Skeletal muscle satellite cell (primary cell): ENCODE results near the gene LTBP1.
A peak's percentile ranks its signal among the peaks of the same experiment; 100 is the strongest.
"Not testable (repeated sequence)": the region's sequence is repeated elsewhere in the genome, so short reads cannot be mapped to it uniquely, and the experiment has no call there.

Source experiments
- H3K27me3 ChIP-seq: 2 replicates; pipeline ENCODE4 v1.7.0; 2013; ENCODE audit warnings: low read length; ENCODE audit not compliant: control insufficient read depth, insufficient read depth
- H3K36me3 ChIP-seq: 2 replicates; pipeline ENCODE4 v1.7.0; 2013; ENCODE audit warnings: mild to moderate bottlenecking, control low read depth, low read length; ENCODE audit not compliant: insufficient read depth
- H3K4me1 ChIP-seq: 2 replicates; pipeline ENCODE4 v1.7.0; 2013; ENCODE audit warnings: low read length; ENCODE audit not compliant: control insufficient read depth, insufficient read depth
- H3K4me2 ChIP-seq: 2 replicates; pipeline ENCODE4 v1.7.0; 2013; ENCODE audit warnings: mild to moderate bottlenecking, low read length
- H3K4me3 ChIP-seq: 2 replicates; pipeline ENCODE4 v1.7.0; 2013; ENCODE audit warnings: low read length
- H3K9ac ChIP-seq: 2 replicates; pipeline ENCODE4 v1.7.0; 2013; ENCODE audit warnings: mild to moderate bottlenecking, low read depth, low read length, moderate library complexity
- H3K9me3 ChIP-seq: replicated peaks from 2 replicates; pipeline ENCODE4 v1.7.0; 2013; ENCODE audit warnings: mild to moderate bottlenecking, control low read depth, low read length

LTBP1 gene

DNA sequence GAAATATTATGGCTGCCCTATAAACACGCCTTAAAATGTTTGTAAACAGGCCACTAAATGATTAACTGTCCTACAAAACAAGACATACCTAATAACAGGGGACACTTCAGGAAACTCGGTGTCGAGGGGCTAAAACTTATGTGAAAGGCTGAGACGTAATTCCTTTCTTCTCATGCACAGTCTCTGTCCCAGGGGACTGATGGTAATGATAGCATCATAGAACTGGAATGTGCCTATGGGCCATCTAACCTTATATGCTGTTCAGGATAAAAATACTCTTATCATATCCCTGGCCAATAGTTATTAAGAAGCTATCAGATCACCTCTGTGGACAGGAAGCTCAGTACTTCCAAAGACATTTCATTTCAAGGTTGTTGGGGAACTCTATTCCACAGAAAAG, 277.1 kb downstream of the LTBP1 start:
- peaks cover 40% of the 10 kb centered on the region for H3K4me1 ChIP-seq

DNA sequence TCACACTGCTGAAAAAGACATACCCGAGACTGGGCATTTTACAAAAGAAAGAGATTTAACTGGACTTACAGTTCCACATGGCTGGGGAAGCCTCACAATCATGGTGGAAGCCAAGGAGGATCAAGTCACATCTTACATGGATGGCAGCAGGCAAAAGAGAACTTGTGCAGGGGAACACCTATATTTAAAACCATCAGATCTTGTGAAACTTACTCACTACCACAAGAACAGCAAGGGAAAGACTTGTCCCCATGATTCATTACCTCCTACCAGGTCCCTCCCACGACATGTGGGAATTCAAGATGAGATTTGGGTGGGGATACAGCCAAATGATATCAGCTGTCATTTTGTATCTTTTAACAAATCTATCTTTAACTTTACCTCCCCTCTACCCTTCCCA, 278.6 kb downstream of the LTBP1 start:
- no peak overlapping the region for H3K9ac ChIP-seq
- H3K4me3 ChIP-seq: no peak overlapping the region
- H3K36me3 ChIP-seq: peaks cover 41% of the 10 kb centered on the region
- H3K4me1 ChIP-seq: peaks cover 41% of the 10 kb centered on the region
- no peak overlapping the region for H3K4me2 ChIP-seq
- no peaks in the 10 kb centered on the region for H3K9me3 ChIP-seq
- no peaks in the 10 kb centered on the region for H3K27me3 ChIP-seq

More for the DNA sequence above, 277.1 kb downstream of the LTBP1 start:
- H3K27me3 ChIP-seq: no peaks in the 10 kb centered on the region
- H3K9me3 ChIP-seq: no peaks in the 10 kb centered on the region
- H3K4me2 ChIP-seq: no peak overlapping the region
- H3K9ac ChIP-seq: no peak overlapping the region
- no peak overlapping the region for H3K4me3 ChIP-seq
- H3K36me3 ChIP-seq: peaks cover 49% of the 10 kb centered on the region

DNA sequence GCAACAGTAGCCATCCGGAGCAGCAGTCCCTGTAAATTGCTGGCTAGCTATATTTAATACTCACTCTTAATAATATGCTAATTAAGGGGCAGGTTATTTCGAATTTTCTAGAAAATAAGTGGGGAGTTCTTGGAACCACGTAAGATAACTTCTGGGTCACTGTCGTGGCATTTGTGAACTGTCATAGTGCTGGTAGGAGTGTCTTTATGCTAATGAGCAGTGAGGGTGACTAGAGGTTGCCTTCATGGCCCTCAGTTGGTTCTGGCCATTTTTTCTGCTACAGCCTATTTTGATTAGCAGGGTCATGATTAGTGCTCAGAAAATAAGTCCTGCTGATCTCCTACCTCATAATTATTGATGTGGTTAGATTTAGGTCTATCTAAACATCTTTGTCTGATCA, 279.8 kb downstream of the LTBP1 start:
- peaks cover 32% of the 10 kb centered on the region for H3K36me3 ChIP-seq
- peaks cover 49% of the 10 kb centered on the region for H3K4me1 ChIP-seq
- no peaks in the 10 kb centered on the region for H3K27me3 ChIP-seq
- H3K4me3 ChIP-seq: no peak overlapping the region
- no peak overlapping the region for H3K4me2 ChIP-seq
- H3K9me3 ChIP-seq: no peaks in the 10 kb centered on the region
- H3K9ac ChIP-seq: no peak overlapping the region

DNA sequence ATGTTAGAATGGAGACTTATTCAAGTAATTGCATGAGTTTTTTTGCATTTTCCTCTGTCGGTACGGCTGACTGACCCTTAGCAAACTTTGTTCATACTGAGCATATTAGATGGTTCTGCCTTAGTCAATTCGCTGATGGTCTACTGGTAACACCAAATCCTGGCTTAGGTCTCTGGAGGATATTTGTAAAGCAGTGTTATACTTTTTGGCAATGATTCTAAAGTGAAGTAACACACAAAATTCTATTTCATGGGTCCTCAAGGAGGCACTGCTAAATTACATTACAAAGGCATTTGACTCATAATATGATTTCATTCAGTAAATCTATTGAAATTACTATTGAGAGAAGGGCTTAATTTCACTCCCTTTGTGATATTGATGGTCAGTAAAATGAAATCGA, 282.9 kb downstream of the LTBP1 start:
- H3K36me3 ChIP-seq: peaks cover 24% of the 10 kb centered on the region

DNA sequence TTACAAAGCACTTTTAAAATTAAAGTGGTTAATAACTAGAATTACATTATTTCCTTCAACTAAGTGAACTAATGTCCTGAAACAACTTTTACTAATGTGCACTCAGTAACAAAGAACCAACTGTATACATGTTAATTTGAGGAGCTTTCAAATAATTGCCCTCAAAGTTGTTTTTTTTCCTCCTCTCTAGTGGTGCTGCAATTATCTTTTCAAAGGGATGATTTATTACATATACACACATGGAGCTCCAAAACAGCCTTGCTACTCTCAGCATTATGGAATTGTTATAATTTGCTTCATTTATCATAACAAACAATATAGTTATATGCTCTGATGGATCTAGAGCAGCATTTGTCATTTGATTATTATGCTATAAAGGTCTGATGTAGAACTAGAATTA, 283.4 kb downstream of the LTBP1 start:
- Histone ChIP-seq H3K4me1 (peaks cover 49% of the 10 kb centered on the region), H3K36me3 (peaks cover 19% of the 10 kb centered on the region), H3K27me3 (no peaks in the 10 kb centered on the region)

More for the DNA sequence above, 282.9 kb downstream of the LTBP1 start:
- Histone ChIP-seq H3K9ac (peak overlapping the region; percentile 62), H3K4me1 (peaks cover 49% of the 10 kb centered on the region), H3K9me3 (no peaks in the 10 kb centered on the region), H3K27me3 (no peaks in the 10 kb centered on the region), H3K4me3 (no peak overlapping the region), H3K4me2 (no peak overlapping the region)

DNA sequence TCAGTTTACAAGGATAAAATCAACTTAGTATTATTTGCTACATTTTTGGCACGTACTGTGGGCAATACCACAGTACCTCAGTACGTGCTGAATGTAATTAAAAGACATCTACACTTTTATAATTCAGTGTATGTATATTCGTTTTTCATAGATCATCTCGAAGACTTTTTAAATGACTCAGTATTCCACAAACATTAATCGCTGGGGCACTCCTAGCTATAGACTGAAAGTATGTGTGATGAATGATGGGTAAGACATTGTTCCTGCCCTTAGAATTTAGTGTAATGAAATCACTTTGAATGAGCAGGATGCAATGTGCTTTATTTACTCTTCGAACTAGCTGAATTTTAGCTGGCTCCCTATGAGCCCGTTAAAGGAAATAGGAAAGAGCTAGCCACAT, 284.1 kb downstream of the LTBP1 start:
- Histone ChIP-seq H3K9me3 (no peaks in the 10 kb centered on the region), H3K4me3 (no peak overlapping the region), H3K9ac (peak overlapping the region; percentile 62), H3K4me2 (no peak overlapping the region), H3K27me3 (no peaks in the 10 kb centered on the region), H3K36me3 (peaks cover 12% of the 10 kb centered on the region), H3K4me1 (peaks cover 44% of the 10 kb centered on the region)

More for the DNA sequence above, 283.4 kb downstream of the LTBP1 start:
- Histone ChIP-seq H3K9me3 (no peaks in the 10 kb centered on the region), H3K9ac (peak overlapping the region; percentile 62), H3K4me3 (no peak overlapping the region), H3K4me2 (no peak overlapping the region)

DNA sequence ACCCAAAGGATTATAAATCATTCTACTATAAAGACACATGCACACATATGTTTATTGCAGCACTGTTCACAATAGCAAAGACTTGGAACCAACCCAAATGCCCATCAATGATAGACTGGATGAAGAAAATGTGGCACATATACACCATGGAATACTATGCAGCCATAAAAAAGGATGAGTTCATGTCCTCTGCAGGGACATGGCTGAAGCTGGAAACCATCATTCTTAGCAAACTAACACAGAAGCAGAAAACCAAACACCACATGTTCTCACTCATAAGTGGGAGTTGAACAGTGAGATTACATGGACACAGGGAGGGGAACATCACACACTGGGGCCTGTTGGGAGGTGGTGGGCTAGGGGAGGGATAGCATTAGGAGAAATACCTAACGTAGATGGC, 288.8 kb downstream of the LTBP1 start:
- H3K4me3 ChIP-seq, H3K27me3 ChIP-seq, H3K36me3 ChIP-seq, H3K9me3 ChIP-seq, H3K4me2 ChIP-seq: not testable (repeated sequence)
- peak overlapping the region; percentile 59 for H3K9ac ChIP-seq
- H3K4me1 ChIP-seq: peaks cover 51% of the 10 kb centered on the region

DNA sequence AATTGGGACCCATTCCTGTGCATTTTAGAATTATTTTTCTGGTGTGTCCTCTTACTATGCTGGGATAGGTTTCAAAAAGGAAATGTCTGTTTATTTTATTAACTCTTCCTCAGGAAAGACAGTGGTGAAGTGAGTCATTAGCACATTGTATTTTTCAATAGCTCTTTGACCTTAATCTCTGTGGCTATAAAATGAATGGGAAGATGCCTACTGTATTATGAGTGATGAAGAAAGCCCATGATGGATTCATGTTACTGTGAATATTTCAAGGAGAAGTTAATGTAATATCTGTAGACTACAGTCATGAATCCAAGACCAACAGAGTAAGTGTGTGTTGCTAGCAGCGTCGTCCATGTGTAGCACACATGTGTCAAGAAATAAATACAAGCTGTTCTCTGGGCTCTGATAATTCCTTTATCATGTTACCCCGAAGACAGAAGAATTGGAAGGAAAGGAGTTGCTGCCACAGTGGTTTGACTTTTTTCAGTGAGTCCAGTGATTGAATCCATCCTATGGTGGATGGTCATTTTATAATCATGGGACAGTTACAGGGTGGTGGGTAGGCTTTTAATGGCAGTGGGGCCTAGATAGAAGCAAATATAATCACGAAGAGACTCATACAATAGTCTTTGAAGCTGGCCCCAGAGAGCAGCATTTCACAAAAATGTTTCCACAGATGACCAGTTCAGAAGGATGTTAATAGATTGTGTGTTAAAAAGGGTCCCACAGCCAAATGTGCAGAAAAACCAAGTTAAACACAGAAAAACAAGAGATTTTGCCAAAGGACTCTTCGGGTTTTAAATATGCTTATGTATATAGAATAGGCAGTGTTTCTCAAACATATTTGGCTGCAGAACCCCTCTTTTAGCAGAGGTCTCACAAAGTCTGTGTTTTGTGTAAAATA, 290.0 kb downstream of the LTBP1 start:
- Histone ChIP-seq H3K4me1 (peaks cover 42% of the 10 kb centered on the region), H3K27me3 (no peaks in the 10 kb centered on the region), H3K4me2 (peak overlapping the region; percentile 1), H3K9me3 (no peaks in the 10 kb centered on the region), H3K9ac (peak overlapping the region; percentile 80), H3K36me3 (peaks cover 7% of the 10 kb centered on the region), H3K4me3 (no peak overlapping the region)

- peaks cover 2% of the 10 kb centered on the region for H3K36me3 ChIP-seq
- no peak overlapping the region for H3K4me3 ChIP-seq
- peak overlapping the region; percentile 81 for H3K9ac ChIP-seq
- no peaks in the 10 kb centered on the region for H3K9me3 ChIP-seq
- peaks cover 56% of the 10 kb centered on the region for H3K4me1 ChIP-seq
- no peaks in the 10 kb centered on the region for H3K27me3 ChIP-seq
- peak overlapping the region; percentile 6 for H3K4me2 ChIP-seq
Measured at GRCh38 chr2:33238111-33238510, 291.4 kb downstream of the LTBP1 start.

DNA sequence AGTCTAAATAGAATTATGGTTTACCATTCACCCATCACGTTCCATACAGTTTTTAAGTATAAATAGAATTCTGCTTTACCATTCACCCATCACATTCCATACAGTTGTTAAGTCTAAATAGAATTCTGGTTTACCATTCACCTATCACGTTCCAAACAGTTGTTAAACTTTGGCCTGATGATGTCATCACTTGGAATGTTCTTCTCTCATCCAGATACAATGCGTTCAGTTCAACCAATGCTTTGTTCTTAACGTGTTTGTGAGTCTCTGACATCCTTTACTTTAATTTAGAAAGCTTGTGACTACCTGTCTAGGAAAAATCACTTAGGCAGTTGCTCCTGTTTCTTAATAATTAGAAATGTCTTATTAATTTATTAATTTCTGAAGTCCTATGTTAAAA, 293.4 kb downstream of the LTBP1 start:
- no peaks in the 10 kb centered on the region for H3K9me3 ChIP-seq

DNA sequence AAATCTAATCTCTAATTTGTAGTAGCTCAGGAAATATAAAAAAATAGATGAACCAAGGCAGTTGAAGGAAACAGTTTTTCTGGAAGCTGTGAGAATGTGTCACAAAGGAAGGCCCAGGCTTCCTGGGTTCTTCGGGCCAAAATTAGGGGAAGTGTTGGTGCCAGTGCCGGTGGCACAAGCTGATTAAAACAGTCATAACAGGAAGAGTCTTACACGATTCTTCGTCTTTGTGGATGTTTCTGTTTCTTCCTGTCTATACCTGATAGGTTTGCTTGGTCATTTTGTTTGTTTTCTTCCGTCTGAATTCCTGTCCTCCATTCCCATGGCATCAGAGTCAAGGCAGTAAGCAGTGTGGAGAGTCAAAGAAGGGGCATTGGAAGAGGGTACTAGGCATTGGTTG, 294.3 kb downstream of the LTBP1 start:
- Histone ChIP-seq H3K9ac (no peak overlapping the region), H3K4me3 (no peak overlapping the region), H3K9me3 (no peaks in the 10 kb centered on the region), H3K27me3 (no peaks in the 10 kb centered on the region), H3K4me2 (no peak overlapping the region), H3K36me3 (no peaks in the 10 kb centered on the region), H3K4me1 (peaks cover 58% of the 10 kb centered on the region)

More for the DNA sequence above, 293.4 kb downstream of the LTBP1 start:
- Histone ChIP-seq H3K27me3 (no peaks in the 10 kb centered on the region), H3K36me3 (no peaks in the 10 kb centered on the region), H3K4me3 (no peak overlapping the region), H3K4me1 (peaks cover 60% of the 10 kb centered on the region), H3K4me2 (no peak overlapping the region), H3K9ac (no peak overlapping the region)

DNA sequence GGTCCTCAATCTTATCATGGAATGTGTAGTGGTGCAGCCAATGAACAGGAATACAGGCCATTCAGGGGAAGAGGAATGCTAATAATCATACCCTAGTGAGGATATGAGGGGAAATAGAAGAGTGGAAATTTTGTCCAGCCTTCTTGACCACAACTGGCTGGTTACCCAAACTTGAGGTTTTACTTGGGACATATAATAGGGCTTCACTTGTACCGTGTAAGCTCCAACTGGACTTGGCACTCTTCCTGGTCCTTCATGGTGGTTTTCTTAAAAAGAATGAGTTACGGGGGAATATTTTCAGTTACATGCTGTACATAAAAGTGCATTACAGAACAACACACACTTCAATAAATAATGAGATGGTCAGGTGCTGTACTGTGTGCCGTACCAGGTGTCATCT, 294.8 kb downstream of the LTBP1 start:
- Histone ChIP-seq H3K9ac (no peak overlapping the region), H3K27me3 (no peaks in the 10 kb centered on the region)

More for the DNA sequence above, 294.8 kb downstream of the LTBP1 start:
- H3K9me3 ChIP-seq: no peaks in the 10 kb centered on the region
- H3K4me2 ChIP-seq: no peak overlapping the region
- H3K36me3 ChIP-seq: peaks cover 4% of the 10 kb centered on the region
- peaks cover 53% of the 10 kb centered on the region for H3K4me1 ChIP-seq
- H3K4me3 ChIP-seq: no peak overlapping the region
